C4-2B (cell line): ENCODE data around the gene EMILIN3.

Experiments used
- H3K27ac ChIP-seq: fragments of 450-650 bp; 2 replicates; pipeline ENCODE4 v1.5.1; 2017
- CTCF ChIP-seq: fragments of 450-650 bp; conservative IDR thresholded peaks from 2 replicates; pipeline ENCODE4 v1.5.1; 2017; ENCODE audit warnings: mild to moderate bottlenecking
- ZFX ChIP-seq: fragments of 450-650 bp; IDR thresholded peaks from 2 replicates; pipeline ENCODE4 v1.6.1; 2017

EMILIN3 gene

DNA sequence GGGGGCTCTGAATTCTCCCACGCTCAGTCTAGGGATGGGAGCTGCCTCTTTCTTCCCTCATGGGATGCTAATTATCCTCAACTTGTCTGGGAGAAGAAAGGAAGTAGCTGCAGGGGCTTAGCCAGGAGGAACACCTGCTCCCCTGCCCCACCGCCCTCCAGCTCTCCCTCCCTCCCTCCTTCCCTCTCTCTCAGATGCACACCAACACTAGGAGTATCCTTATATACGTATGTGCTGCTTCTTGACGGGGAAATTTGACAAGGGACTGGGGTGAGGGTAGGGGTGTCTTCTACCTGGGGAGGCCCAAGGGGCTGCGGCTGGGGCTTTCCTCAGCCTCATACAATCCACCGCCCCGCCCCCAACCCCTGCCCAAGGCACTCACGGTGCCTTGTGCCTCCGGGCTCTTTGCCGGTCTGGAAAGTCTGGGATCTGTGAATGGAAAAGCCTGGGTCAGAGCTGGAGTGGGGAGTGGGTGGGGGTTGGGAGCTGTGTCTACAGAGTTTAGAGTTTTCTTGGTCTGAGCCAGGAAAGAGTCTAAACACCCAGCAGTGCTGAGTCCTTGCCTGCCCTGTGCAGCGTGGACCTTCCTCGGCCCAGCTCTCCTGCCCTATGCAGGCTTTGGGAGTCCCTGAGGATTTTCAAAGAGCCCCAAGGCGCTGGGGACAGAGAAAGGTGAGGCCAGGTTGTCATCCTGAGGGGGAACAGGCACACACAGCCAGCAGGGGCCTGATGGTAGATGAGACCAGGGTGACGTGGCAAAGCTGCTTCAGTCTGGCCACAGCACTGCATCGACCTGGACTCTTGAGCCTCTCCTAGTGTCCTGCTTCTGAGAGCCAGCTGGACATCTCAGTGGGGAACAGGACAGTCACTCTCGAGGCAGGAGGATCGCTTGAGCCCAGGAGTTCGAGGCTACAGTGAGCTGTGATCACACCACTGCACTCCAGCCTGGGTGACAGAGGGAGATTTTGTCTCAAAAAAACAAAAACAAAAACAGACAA, 29.3 kb upstream of the EMILIN3 start:
- no peak overlapping the region for H3K27ac ChIP-seq
- no peak for TF ChIP-seq CTCF
- TF ChIP-seq ZFX: no peak

- TF ChIP-seq ZFX (no peak), CTCF (no peak)
These were observed 28.5 kb upstream of the EMILIN3 start for GRCh38 chr20:41394931-41395666.

GRCh38 chr20:41394081-41394480, 27.5 kb upstream of the EMILIN3 start:
- TF ChIP-seq CTCF (no peak), ZFX (no peak)
- no peak overlapping the region for H3K27ac ChIP-seq

More at GRCh38 chr20:41394931-41395666, 28.5 kb upstream of the EMILIN3 start:
- no peak overlapping the region for H3K27ac ChIP-seq

GRCh38 chr20:41393705-41394066, 27.1 kb upstream of the EMILIN3 start:
- TF ChIP-seq ZFX (no peak), CTCF (no peak)
- H3K27ac ChIP-seq: peak overlapping the region; percentile 38; the same call in 1 of the 2 replicates

GRCh38 chr20:41392871-41393704, 26.5 kb upstream of the EMILIN3 start:
- 0 out of 2 replicates have a peak, but pooled peaks have one; percentile 21 for TF ChIP-seq ZFX
- TF ChIP-seq CTCF: no peak
- peak overlapping the region; percentile 38 for H3K27ac ChIP-seq

DNA sequence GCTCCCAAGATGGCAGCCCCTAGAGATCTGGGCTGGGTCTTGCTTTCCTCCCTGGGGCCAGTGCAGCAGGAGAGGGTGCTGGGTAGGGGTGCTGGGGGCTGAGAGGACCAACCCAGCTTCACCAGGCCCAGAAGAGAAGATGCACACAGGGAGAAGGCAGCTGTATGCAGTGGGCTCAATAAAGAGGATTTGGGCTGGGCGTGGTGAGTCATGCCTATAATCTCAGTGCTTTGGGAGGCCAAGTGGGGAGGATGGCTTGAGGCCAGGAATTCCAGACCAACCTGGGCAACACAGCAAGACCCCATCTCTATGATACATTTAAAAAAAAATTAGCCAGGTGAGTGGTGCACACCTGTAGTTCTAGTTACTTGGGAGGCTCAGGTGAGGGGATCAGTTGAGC, 25.7 kb upstream of the EMILIN3 start:
- TF ChIP-seq CTCF (no peak), ZFX (no peak)
- no peak overlapping the region for H3K27ac ChIP-seq
